Lower leg skin (tissue), 3 donors: ENCODE data around the gene VPS8.

Source experiments
- POLR2A ChIP-seq, 2 donors: fragments of 450-650 bp; IDR thresholded peaks; one replicate each; pipeline ENCODE4 v1.6.1; 2016 to 2017; ENCODE audit warnings: antibody characterized with exemption in 2 of 2, mild to moderate bottlenecking in 1 of 2, moderate library complexity in 1 of 2
- TF ChIP-seq, protein P1 (sequence below), 3 donors: fragments of 450-650 bp; IDR thresholded peaks; one replicate each; pipeline ENCODE4 v1.5.1; 2016; ENCODE audit warnings: antibody characterized with exemption in 3 of 3, mild to moderate bottlenecking in 3 of 3, moderate library complexity in 2 of 3

DNA sequence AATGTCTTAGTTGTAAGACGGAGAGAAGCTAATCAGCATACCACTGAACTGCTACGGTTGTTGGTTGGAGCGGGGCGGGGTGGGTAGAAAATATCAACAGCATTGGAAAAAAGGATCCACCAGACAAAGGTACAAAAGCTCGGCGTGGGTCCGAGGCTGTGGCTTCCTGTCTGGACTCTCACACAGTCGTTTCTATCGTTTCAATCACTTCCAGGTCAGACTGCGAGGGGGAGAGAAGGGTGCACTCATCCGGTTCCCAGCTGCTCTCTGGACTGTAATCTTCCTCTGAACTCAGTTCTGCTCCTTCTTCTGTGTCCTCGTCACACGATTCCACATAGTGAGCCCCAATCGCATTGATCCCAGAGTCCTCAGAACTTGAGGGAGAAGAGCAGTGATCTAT is 270.9 kb downstream of the VPS8 start:
- TF ChIP-seq, protein P1, sequence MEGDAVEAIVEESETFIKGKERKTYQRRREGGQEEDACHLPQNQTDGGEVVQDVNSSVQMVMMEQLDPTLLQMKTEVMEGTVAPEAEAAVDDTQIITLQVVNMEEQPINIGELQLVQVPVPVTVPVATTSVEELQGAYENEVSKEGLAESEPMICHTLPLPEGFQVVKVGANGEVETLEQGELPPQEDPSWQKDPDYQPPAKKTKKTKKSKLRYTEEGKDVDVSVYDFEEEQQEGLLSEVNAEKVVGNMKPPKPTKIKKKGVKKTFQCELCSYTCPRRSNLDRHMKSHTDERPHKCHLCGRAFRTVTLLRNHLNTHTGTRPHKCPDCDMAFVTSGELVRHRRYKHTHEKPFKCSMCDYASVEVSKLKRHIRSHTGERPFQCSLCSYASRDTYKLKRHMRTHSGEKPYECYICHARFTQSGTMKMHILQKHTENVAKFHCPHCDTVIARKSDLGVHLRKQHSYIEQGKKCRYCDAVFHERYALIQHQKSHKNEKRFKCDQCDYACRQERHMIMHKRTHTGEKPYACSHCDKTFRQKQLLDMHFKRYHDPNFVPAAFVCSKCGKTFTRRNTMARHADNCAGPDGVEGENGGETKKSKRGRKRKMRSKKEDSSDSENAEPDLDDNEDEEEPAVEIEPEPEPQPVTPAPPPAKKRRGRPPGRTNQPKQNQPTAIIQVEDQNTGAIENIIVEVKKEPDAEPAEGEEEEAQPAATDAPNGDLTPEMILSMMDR (IDR thresholded peaks at IDR 0.05), result no peak
- TF ChIP-seq POLR2A (IDR thresholded peaks at IDR 0.05), result no peak
